ENCODE measurements around the gene DPF3. TPM values are rescaled to one million over a fixed set of nuclear protein-coding genes. Genes with fewer than 3 reads are reported as not detected.

DPF3 gene
- total and polyA plus RNA-seq, 2 of the 13 experiments (the other 11 are each of a cell fraction or from before 2014, with no cell fraction given): 0.09 to 0.60 TPM

GRCh38 chr14:72926292-72927028, 32.6 kb upstream of the DPF3 start, which contains the start of gene DCAF4 (continued):
- TF ChIP-seq NR1H2 (CRISPR knock-in tag; IDR thresholded peaks at IDR 0.05; ENCODE audit: borderline replicate concordance, low read depth): no peak
- no peak for TF ChIP-seq KLF13 (CRISPR knock-in tag; IDR thresholded peaks at IDR 0.05)
- peak; percentile 41 for TF ChIP-seq XRCC5 (optimal IDR thresholded peaks at IDR 0.05; ENCODE audit: low read length)
- TF ChIP-seq SP4 (CRISPR knock-in tag; IDR thresholded peaks at IDR 0.05): peak; percentile 86
- peak; percentile 83 for TF ChIP-seq ZZZ3 (CRISPR knock-in tag; IDR thresholded peaks at IDR 0.05; ENCODE audit: borderline replicate concordance)
- TF ChIP-seq ZBTB3 (CRISPR knock-in tag; IDR thresholded peaks at IDR 0.05; ENCODE audit: borderline replicate concordance, low read depth): no peak
- no peak for TF ChIP-seq RBM22 (optimal IDR thresholded peaks at IDR 0.05; ENCODE audit: low read length)
- TF ChIP-seq ZNF160 (CRISPR knock-in tag; IDR thresholded peaks at IDR 0.05): no peak
- TF ChIP-seq ZNF263 (CRISPR knock-in tag; IDR thresholded peaks at IDR 0.05): no peak
- no peak for TF ChIP-seq ZNF703 (CRISPR knock-in tag; IDR thresholded peaks at IDR 0.05; ENCODE audit: borderline replicate concordance)
- TF ChIP-seq ZFP36L1 (CRISPR knock-in tag; IDR thresholded peaks at IDR 0.05): no peak
- TF ChIP-seq ZNF646 (CRISPR knock-in tag; IDR thresholded peaks at IDR 0.05): no peak
- TF ChIP-seq PRMT3 (CRISPR knock-in tag; IDR thresholded peaks at IDR 0.05; ENCODE audit: borderline replicate concordance, low read depth): no peak
- TF ChIP-seq ISX (CRISPR knock-in tag; conservative IDR thresholded peaks at IDR 0.05): no peak
- TF ChIP-seq PRDM10 (CRISPR knock-in tag; IDR thresholded peaks at IDR 0.05; ENCODE audit: low read depth): no peak; the same call in 1 of the 2 replicates
- no peak for TF ChIP-seq ATAD3A (CRISPR knock-in tag; IDR thresholded peaks at IDR 0.05)
- TF ChIP-seq ZNF761 (CRISPR knock-in tag; conservative IDR thresholded peaks at IDR 0.05): no peak; the same call in 1 of the 2 replicates
- peak; percentile 53; the same call in 1 of the 2 replicates for TF ChIP-seq TMF1 (CRISPR knock-in tag; IDR thresholded peaks at IDR 0.05; ENCODE audit: low read depth)
